ENCODE data around the gene CFAP77.
"Not testable (repeated sequence)": the region's sequence is repeated elsewhere in the genome, so short reads cannot be mapped to it uniquely, and the experiment has no call there.

Gene CFAP77

DNA sequence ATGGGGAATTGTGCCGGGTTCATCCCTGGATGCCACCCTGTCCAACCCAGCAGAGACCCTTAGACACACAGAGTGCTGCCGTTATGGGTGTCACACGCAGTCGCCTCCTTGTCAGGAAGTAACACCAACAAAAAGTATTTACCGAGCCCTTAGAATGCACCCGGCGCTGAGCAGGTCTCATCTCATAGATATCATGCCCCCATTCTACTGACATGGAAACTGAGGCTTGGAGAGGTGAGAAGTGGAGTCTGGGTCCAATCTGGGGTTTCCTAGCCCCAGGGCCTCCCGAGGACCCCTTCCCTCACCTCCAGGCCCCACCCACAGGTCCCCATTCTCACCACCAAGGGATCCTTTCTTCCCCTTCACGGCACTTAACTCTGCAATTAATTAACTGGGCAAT is 135.6 kb downstream of the CFAP77 start:
- DNase-seq (ENCODE audit: low read depth in 4 of 4, low spot score in 1 of 4) = no peak

DNA sequence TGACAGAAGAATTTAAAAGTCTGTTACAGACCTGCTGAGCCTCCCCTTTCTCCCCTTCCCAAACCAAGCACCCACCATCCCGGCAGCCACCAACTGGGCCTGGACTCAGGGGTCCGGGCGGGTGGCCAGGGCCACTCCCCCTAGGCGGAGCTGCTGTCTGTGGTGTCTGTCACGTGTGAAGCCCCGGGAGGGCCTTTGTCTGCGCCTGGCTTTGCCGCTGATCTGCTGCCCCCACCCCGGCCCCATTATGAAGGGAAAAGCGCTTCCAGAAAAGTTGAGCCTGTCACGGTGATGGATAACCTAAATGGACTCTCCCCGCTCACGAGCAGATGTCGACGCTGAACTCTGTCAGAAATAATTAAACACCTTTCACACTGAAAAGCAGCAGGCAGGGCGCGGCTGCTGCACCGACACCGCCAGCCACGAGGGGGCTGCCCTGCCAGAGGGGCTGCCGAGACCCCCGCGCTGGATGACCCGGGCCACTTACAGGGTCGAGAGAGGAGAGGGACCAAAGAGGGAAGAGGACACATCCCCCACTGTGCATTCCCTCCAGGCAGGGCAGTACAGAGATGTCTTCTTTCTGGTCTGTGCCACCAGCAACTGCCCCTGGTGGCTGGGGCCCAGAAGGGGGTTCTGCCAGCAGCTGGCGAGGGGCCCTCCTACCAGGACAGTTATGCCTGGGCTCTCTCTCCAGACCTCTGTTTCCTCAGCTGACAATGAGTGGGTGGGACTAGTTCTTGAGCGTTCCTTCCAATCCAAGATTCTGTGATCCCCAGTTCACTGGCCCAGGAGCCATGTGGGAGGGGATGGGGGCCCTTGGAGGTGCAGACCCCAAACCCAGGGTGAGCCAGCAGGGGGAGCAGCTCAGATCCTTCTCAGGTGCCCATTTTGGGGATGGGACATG is 136.4 kb downstream of the CFAP77 start:
- DNase-seq (ENCODE audit: low read depth in 4 of 4, low spot score in 1 of 4) = no peak

DNA sequence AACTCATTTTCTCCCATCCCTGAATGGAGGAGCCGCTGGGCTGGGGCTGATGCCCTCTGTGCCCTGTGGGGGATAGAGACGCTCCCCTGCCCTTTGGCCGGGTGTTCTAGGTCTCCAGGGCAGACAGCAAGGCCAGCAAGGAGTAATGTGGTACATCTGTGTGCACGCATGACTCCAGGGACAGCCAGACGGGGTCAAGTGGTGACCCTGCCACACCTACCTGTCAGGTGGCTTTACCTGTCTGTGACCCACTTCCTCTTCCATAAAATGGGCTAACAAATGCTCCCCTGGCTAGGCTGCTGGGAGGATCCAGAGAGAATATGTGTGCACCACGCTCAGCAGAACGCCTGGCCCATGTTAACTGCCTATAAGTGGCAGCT is 137.0 kb downstream of the CFAP77 start:
- no peak for DNase-seq (ENCODE audit: low read depth in 4 of 4, low spot score in 1 of 4)

DNA sequence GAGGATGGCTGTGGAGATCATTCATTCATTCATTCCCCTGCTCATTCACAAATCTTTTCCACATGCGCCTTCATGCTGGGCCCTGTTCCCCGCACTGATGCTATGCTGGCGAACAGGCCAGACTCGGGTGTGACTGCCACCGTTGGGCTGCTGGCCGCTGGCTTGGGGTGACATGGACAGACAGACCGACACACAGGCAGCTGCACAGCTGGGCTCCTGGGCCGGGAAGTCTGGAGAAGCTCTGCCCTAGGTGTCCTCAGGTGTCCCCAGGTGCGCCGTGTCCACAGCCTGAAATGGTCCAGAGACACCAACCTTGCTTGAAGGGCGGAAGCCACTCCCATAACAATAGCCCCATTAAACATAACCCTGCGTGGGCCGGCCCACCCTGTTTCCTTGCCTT is 137.4 kb downstream of the CFAP77 start:
- no peak for DNase-seq (ENCODE audit: low read depth in 4 of 4, low spot score in 1 of 4)

GRCh38 chr9:132547976-132548730 is 138.1 kb downstream of the CFAP77 start:
- DNase-seq (ENCODE audit: low read depth in 4 of 4, low spot score in 1 of 4) = no peak

- DNase-seq (ENCODE audit: low read depth in 4 of 4, low spot score in 1 of 4) = no peak
Measured at GRCh38 chr9:132548751-132549640, 139.0 kb downstream of the CFAP77 start.

DNA sequence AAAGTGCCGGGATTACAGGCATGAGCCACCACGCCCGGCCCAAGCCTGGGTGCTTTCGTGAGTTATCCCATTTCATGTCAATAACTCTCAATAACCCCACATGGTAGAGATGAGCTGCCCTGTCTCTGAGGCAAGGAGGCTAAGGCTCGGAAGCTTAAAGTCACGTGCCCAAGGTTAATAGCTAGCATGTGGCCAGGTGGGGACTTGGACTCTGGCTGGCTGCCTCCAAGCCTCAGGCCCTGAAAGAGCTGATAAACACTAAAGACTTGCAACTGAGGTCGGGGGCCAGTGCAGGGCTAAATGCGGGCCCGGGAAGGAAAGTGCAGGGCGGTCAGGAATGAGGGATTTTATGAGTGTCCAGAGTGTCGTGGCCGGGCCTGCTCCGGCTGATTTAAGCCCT is 141.5 kb downstream of the CFAP77 start:
- no peak for DNase-seq (ENCODE audit: low read depth in 4 of 4, low spot score in 1 of 4)

- DNase-seq (ENCODE audit: low read depth in 4 of 4, low spot score in 1 of 4) = no peak
Measured at GRCh38 chr9:132552041-132552440, 142.0 kb downstream of the CFAP77 start.

GRCh38 chr9:132554755-132555154 is 144.7 kb downstream of the CFAP77 start:
- no peak for DNase-seq (ENCODE audit: low read depth in 4 of 4, low spot score in 1 of 4)

DNA sequence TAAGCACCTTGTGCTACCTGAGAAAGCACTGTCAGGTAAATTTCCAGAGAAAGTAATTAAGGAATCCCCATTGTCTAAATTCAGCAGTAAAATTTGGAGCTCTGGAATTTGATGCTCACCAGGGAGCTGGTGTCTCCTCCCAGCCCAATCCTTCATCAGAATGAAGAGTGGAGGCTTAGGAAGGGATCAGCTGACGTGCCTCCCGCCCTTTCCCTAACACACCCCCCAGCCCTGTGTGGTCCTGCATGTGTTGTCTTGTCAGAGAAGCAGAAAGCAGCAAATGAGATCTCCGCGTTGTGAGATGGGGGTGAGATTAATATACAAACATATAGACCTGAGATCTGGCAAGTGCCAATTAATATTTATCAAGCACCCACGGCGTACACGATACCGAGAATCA is 145.5 kb downstream of the CFAP77 start:
- DNase-seq (ENCODE audit: low read depth in 4 of 4, low spot score in 1 of 4) = no peak

DNA sequence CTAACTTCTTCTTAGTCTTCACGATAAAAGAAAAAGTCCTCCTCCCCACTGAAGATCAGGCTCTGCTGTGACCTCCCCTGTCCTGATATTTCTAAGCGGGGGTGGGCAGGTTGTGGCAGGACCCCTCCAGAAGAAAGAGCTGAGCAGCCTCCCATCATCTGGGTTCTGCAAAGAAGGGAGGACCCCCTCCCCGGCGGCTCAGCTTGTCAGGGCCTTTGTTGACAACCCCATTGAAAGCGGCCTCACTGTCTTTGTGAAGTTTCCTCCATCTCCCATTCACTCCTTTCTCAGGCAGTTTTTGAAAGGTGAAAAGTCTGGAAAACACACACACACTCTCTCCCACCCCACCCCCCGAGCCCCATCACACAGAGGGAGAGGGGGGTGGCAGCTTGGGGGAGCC is 146.2 kb downstream of the CFAP77 start:
- no peak for DNase-seq (ENCODE audit: low read depth in 4 of 4, low spot score in 1 of 4)

DNA sequence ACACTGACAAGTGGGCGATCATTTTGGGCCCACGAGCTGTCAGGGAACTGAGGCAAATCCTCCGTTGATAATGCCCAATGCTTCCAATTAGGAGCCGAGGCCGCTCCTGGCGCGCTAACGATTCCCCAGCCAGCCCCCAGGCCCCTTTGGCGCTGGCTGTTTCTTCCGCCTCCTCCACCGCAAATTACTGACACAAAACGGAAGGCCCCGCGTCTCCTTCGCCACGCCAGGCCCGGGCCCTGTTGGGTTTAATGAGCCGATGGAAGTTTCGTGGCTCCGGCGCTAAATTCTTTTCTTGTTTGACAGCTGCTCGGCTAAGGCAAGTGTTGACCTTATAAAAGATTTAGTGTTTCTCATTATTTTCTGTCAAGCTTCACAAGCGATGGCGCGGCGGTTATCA is 146.7 kb downstream of the CFAP77 start:
- no peak for DNase-seq (ENCODE audit: low read depth in 4 of 4, low spot score in 1 of 4)

DNA sequence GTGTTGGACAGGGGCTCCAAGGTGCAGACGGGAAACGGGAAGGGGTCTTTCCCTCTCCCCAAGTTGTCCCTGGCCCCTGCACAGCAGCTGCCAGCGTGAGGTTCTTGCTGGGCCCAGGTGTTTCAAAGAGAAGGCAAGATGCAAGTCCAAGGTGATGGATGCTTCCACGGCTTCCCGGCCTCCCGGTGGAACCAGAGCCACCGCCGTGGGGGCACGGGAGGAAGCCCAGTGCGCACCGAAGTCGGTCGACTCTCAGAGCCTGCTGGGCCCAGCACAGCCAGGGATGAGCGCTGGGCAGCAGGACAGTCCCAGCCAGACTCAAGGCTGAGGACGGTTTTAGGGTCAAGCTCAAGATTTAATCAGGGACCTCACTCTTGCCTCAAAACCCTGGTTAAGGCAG is 147.1 kb downstream of the CFAP77 start:
- no peak for DNase-seq (ENCODE audit: low read depth in 4 of 4, low spot score in 1 of 4)

DNA sequence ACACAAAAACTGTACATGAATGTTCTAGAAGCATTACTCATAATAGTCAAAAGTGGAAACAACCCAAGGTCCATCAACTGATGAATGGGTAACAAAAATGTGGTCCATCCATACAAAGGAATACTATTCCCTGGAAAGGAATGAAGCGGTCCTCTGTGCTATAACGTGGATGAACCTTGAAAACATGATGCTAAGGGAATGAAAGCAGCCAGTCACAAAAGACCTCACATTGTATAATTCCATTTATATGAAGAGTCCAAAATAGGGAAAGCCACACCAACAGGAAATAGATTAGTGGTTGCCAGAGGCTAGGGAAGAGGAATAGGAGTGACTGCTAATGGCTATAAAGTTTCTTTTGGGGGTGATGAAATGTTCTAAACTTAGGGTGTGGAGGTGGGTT is 149.7 kb downstream of the CFAP77 start:
- DNase-seq (ENCODE audit: low read depth in 4 of 4, low spot score in 1 of 4) = no peak

DNA sequence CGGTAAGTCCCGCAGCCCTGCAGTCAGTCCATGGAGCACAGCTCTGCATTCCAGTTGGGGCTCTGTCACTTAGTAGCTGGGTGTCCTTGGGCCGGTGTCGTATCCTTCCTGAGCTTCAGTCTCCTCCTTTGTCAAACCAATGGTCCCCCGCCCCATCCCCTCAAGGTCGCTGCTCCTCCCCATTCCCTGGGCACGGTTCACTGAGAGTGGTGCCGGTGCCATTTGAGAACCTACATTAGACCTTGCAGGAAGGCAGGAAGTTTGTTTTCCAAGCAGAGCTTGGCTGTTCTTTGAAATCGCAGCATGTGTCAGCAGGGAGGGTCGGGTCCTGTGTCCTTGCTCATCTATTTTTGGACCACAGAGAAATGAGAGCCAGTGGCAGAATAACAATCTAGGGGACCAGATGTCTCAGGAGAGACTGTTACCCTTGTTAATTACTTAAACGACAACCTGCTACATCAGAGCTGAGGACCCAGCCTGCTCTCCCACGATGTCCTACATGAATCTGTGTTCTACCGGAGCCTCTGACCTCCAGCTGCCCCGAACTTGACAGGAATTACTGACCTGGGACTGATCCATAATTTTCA is 150.7 kb downstream of the CFAP77 start:
- no peak for DNase-seq (ENCODE audit: low read depth in 4 of 4, low spot score in 1 of 4)

DNA sequence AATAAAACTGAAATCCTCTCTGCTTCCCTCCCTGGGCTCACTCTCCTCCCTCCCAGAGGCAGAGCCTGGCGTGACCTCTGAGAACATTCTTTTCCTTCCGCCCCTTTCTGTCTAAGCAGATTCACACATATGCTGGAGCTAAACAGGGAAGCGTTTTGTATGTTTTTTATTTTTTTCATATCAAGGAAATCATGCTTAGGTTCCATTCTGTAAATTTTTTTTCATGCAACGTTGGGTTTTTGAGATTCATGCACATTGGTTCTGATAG is 152.2 kb downstream of the CFAP77 start:
- DNase-seq (ENCODE audit: low read depth in 4 of 4, low spot score in 1 of 4) = no peak

GRCh38 chr9:132564526-132564925 is 154.5 kb downstream of the CFAP77 start:
- DNase-seq (ENCODE audit: low read depth in 4 of 4, low spot score in 1 of 4) = no peak

GRCh38 chr9:132568787-132569186 is 158.8 kb downstream of the CFAP77 start:
- not testable (repeated sequence) for DNase-seq (ENCODE audit: low read depth in 4 of 4, low spot score in 1 of 4)

DNA sequence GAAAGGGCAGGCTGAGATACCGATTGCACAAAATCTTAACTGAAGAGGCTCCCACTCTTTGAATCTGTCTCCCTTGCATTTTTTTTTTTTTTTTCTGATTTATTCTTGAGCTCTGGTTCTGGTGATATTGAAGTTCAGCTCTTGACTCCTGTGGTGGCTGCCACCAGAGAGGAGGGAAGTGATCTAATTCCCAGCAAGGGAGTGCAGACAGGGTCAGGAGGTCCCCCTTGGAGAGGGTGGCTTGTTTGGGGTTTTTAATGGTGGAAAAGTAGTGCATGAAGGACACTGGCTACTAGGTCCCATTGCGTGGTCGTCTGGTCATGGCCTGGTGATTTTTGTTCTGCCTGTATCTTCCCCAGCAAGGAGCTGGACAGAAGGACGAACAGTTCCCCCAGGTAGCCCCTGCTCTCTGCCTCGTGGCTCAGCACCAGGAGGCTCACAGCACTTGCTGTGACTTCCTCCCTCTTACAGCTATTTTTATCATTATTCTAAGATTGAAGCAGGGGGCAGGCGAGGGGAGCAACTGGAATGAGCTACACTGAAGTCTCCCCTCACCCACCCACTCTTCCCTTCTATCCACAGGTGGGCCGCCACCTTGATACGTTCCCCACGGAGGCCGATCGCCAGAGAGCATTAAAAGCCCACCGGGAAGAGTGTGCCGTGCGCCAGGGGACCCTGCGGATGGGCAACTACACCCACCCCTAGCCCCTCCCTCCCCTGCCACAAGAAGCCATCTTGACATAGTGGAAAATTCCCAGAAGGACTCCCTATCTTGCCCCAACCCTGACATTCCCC is 162.0 kb downstream of the CFAP77 start:
- DNase-seq (ENCODE audit: low read depth in 4 of 4, low spot score in 1 of 4) = no peak

- DNase-seq (ENCODE audit: low read depth in 4 of 4, low spot score in 1 of 4) = no peak
Measured at GRCh38 chr9:132572921-132573320, 162.9 kb downstream of the CFAP77 start.
